HG03139 (cell line): Measurements from ENCODE around the gene DMPK.
A peak's percentile ranks its signal among the peaks of the same experiment; 100 is the strongest.
"Not testable (repeated sequence)": the region's sequence is repeated elsewhere in the genome, so short reads cannot be mapped to it uniquely, and the experiment has no call there.

ENCODE experiments used
- ATAC-seq: cut with Tn5 transposase; IDR thresholded peaks from one replicate; pipeline ENCODE4 v1.9.1; 2021; ENCODE audit not compliant: unreplicated experiment

The DMPK gene

DNA sequence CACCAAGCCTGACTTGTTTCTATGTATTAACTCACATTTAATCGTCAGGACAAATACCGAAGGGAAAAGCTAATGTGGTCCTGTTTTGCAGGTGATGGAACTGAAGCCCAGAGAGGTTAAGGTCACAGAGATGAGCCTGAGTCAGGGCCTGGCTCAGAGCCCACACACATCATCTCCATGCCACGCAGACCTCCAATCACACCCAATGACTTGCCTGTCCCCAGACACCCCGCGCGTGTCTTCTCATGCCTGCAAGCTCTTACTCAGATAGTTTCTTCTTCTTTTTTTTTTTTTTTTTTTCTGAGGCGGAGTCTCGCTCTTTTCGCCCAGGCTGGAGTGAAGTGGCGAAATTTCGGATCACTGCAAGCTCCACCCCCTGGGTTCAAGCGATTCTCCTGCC lies 29.7 kb downstream of the DMPK start:
- ATAC-seq, result no peak

DNA sequence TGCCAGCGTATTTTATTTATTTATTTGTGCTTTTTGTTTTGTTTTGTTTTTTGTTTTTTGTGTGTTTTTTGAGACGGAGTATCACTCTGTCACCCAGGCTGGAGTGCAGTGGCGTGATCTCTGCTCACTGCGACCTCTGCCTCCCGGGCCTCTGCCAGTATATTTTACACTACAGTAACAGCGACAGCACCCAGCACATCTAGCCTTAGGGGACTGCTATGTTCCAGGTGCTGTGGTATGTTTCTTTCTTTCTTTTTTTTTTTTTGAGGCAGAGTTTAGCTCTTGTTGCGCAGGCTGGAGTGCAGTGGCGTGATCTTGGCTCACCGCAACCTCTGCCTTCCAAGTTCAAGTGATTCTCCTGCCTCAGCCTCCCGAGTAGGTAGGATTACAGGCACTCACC lies 30.8 kb downstream of the DMPK start:
- not testable (repeated sequence) for ATAC-seq

GRCh38 chr19:45747513-45747912 lies 34.8 kb downstream of the DMPK start:
- no peak for ATAC-seq

- ATAC-seq, result no peak
These were observed 35.4 kb downstream of the DMPK start for GRCh38 chr19:45746866-45747265.

- no peak for ATAC-seq
These were observed 36.7 kb downstream of the DMPK start for GRCh38 chr19:45745606-45746005.

DNA sequence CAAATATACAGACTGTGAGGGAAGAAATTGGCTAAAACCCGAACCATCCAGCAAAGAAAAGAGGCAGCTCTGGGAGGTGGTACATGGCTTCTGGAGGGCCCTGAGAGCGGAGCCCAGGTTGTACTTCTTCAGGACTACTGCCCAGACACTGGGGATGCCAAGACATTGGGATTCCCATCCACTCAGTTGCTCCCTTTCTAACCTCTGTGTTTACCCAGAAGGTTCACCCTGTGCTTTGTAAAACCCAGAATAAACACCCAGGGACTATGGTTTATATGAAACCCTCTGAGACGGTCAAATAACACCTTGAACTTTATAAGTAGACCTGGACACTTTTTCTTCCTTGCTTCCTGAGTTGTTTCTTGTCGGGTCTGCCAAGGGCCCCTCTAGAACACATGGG lies 39.3 kb downstream of the DMPK start:
- no peak for ATAC-seq

DNA sequence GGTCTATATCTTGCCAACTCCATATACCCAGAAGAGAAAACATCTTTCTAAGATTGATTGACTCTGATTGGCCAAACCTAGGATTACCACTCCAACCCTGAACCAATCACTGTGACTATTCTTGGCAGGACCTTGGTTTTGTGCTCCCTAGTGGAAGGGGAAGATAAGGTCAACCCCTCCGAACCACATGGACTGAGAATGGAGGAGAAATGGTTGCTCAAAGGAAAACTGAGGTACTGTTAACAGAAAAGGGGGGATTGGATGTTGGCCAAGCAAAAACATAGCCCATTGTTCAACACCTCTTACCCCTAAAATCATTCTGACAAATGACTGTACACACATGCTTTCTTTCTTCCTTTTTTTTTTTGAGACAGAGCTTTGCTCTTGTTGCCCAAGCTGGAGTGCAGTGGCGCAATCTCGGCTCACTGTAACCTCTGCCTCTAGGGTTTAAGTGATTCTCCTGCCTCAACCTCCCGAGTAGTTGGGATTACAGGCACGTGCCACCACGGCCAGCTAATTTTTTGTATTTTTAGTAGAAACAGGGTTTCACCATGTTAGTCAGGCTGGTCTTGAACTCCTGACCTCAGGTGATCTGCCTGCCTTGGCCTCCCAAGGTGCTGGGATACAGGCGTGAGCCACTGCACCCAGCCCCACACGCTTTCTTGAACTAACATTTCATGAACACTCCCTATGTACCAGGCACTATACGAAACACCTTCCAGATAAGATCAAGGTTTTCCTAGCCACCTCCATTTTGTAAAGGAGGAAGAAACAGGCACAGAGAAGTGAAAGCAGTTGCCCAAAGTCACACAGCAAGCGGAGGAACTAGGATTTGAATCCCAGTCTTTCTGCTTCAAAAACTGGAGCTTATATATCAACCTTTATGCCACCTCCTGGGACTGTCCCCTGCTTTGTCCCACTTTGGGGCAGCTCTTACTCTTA lies 42.5 kb downstream of the DMPK start:
- ATAC-seq, result no peak

- ATAC-seq, result no peak
These were observed 49.0 kb downstream of the DMPK start, which contains the start of gene MEIOSIN for GRCh38 chr19:45733160-45733810. MEIOSIN (plus strand) TSS chr19:45733439; CDS start chr19:45735377, 1,938 bp downstream.

GRCh38 chr19:45730368-45731288 lies 51.7 kb downstream of the DMPK start, which contains the start of gene FBXO46:
FBXO46 (minus strand) TSS chr19:45730896; CDS start chr19:45713495, 17,401 bp downstream.
- ATAC-seq, result peak; percentile 88

GRCh38 chr19:45729800-45730290 lies 52.4 kb downstream of the DMPK start:
- ATAC-seq, result no peak

DNA sequence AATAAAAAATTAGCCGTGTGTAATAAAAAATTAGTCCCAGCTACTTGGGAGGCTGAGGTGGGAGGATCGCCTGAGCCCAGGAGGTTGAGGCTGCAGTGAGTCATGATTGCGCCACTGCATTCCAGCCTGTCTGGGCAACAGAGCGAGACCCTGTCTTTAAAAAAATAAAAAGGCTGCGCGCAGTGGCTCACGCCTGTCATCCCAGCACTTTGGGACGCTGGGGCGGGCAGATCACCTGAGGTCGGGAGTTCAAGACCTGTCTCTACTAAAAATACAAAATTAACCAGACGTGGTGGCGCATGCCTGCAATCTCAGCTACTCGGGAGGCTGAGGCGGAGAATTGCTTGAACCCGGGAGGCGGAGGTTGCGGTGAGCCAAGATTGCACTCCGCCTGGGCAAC lies 53.6 kb downstream of the DMPK start:
- not testable (repeated sequence) for ATAC-seq

DNA sequence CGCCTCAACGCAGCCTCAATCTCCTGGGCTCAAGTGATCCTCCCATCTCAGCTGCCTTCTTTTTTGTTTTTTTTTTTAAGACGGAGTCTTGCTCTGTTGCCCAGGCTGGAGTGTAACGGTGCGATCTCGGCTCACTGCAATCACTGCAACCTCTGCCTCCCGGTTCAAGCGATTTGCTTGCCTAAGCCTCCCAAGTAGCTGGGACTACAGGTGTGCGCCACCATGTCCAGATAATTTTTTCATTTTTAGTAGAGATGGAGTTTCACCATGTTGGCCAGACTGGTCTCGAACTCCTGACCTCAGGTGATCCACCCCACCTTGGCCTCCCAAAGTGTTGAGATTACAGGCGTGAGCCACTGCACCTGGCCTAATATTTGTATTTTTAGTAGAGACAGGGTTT lies 62.2 kb downstream of the DMPK start:
- not testable (repeated sequence) for ATAC-seq
